NCI-H82 (cell line): ENCODE measurements around the gene THBD.

Experiments
- DNase-seq: peaks from one replicate; lab custom pipeline; 2025; lab: John Stamatoyannopoulos, UW

Gene THBD

GRCh38 chr20:23061734-23062561 lies 12.5 kb upstream of the THBD start:
- peak; percentile 9 for DNase-seq

- no peak for DNase-seq
Measured at GRCh38 chr20:23061262-23061661, 11.8 kb upstream of the THBD start.

- no peak for DNase-seq
Measured at GRCh38 chr20:23060629-23061028, 11.2 kb upstream of the THBD start.

- no peak for DNase-seq
Measured at GRCh38 chr20:23059846-23060245, 10.4 kb upstream of the THBD start.

GRCh38 chr20:23059001-23059400 lies 9.5 kb upstream of the THBD start:
- DNase-seq, result no peak

- DNase-seq, result no peak
Measured at GRCh38 chr20:23058240-23058639, 8.8 kb upstream of the THBD start.

- DNase-seq, result no peak
Measured at GRCh38 chr20:23052904-23053303, 3.4 kb upstream of the THBD start.

- DNase-seq, result peak; percentile 42
Measured at GRCh38 chr20:23050847-23051627, 1.6 kb upstream of the THBD start.

- DNase-seq, result no peak
Measured at GRCh38 chr20:23050076-23050838, 785 bp upstream of the THBD start.

GRCh38 chr20:23048283-23049200 lies 930 bp downstream of the THBD start:
- peak; percentile 55 for DNase-seq

- DNase-seq, result peak; percentile 10
Measured at GRCh38 chr20:23047738-23048214, 1.7 kb downstream of the THBD start.

- DNase-seq, result no peak
Measured at GRCh38 chr20:23047001-23047737, 2.3 kb downstream of the THBD start.

GRCh38 chr20:23046431-23046830 lies 3.0 kb downstream of the THBD start:
- DNase-seq, result no peak

GRCh38 chr20:23043376-23043775 lies 6.1 kb downstream of the THBD start:
- DNase-seq, result no peak

- DNase-seq, result no peak
Measured at GRCh38 chr20:23042270-23042669, 7.2 kb downstream of the THBD start.

- DNase-seq, result no peak
Measured at GRCh38 chr20:23039885-23040508, 9.5 kb downstream of the THBD start.

GRCh38 chr20:23039136-23039875 lies 10.2 kb downstream of the THBD start:
- no peak for DNase-seq

- DNase-seq, result no peak
Measured at GRCh38 chr20:23037017-23037481, 12.4 kb downstream of the THBD start.

- DNase-seq, result no peak
Measured at GRCh38 chr20:23036371-23036770, 13.1 kb downstream of the THBD start.
